DMS 273 treated with DMSO at 0.1 percent for 48 hours (cell line): ENCODE results near the gene DNAJC4.
A peak's percentile ranks its signal among the peaks of the same experiment; 100 is the strongest.

Experiments
- DNase-seq: peaks from one replicate; lab custom pipeline; 2025; lab: John Stamatoyannopoulos, UW

Gene DNAJC4

DNA sequence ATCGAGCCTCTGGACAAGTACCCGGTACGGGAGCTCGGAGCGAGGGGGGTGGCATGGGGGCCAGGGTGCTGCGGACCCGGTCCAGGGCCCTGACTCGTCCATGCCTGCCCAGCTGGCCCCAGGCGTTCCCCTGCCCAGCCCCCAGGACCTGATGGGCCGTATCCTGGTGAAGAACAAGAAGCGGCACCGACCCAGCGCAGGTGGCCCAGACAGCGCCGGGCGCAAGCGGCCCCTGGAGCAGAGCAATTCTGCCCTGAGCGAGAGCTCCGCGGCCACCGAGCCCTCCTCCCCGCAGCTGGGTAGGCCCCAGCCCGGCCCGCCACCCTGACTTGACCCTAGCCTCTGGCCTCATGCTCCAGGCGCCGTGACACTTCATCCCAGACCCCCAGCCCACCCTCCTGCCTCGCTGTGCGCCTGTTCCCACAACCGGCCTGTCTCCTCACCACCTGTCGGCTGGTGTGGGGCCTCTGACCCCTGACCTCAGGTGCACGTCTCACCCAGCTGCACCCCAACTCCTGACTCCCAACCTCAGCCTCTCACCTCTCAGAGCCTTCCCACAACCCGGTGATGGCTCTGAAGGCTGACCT, 28.7 kb downstream of the DNAJC4 start:
- DNase-seq: no peak

DNA sequence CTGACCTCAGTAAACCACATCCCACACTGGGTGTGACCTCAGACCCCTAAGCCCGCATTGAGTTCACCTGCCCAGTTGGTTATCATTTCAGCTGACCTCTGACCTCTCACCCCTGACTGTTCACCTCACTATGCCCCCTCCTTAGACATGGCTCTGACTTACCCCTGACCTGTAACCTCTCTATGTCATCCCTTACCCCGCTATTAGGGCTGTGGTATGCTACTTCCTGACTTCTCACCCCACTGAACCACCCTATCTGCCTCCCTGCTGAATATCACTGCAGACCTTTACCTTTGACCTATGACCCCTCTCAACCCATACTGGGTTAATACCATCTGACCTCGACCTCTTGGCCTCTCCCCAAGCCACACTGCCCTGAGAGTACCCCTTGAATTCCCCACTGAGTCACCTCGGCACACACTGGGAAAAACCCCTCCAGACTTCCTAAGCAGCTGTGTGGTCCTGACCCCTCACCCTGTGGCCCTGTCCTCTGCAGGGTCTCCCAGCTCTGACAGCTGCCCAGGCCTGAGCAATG, 29.3 kb downstream of the DNAJC4 start:
- no peak for DNase-seq

DNA sequence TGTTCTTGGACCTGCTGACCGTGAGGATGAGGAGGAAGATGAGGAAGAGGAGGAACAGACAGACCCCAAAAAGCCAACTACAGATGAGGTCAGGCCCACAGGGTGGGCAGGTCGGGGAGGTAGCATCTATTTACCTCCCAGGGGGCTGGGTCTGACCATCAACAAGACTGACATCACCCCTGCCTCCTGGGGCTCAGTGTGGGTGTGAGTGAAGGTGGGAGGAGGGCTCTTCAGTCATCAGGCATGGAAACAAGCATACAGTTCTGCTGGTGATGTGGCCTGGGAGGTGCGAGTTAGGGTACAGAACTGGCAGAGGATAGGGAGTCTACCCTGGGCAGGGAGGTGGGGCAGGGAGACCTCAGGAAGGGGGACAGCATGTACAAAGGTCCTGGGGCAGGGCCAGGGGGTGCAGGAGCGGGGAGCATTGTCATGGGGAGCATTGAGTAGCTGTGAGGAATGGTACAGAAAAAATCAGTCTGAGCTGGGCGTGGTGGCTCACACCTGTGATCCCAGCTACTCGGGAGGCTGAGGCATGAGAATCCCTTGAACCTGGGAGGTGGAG, 29.9 kb downstream of the DNAJC4 start:
- no peak for DNase-seq

DNA sequence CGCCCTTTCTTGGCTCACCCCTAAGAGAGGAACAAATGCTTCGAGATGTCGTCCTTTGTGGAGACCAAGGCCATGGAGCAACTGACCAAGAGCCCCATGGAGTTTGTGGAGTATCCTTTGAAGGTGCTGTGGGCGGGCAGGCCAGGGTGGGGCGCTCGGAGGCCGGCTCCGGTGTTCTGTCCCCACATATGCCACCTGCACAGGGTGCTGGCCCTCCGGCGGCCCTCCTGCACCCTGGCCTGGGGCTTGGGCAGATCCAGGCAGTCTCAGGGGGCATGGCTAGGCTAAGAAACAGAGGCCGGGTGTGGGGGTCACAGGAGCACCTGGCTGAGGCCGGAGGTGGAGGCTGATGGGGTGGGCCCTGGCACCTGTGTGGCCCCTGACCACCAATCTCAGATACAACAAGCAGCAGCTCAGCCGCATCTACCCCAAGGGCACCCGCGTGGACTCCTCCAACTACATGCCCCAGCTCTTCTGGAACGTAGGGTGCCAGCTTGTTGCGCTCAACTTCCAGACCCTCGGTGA, 31.3 kb downstream of the DNAJC4 start:
- DNase-seq: no peak

DNA sequence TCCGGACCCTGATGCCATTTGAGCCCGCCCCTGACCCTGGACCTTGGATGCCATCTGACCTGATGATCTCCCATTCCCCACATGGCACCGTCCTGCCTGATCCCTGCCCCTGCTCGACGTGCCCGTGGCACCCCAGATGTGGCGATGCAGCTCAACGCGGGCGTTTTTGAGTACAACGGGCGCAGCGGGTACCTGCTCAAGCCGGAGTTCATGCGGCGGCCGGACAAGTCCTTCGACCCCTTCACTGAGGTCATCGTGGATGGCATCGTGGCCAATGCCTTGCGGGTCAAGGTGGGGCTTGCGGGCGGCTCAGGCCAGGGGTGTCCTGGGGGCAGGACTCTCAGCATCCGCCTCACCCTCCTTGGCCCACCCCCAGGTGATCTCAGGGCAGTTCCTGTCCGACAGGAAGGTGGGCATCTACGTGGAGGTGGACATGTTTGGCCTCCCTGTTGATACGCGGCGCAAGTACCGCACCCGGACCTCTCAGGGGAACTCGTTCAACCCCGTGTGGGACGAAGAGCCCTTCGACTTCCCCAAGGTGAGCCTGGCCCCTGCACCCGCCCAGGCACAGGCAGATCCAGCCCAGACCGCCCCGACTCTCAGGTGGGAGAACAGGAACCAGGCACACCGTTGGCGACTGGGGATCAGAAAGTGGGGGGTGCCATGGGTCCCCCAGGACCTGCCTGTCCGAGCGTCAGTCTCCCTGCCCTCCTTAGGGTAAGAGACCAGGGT, 32.1 kb downstream of the DNAJC4 start:
- no peak for DNase-seq

DNA sequence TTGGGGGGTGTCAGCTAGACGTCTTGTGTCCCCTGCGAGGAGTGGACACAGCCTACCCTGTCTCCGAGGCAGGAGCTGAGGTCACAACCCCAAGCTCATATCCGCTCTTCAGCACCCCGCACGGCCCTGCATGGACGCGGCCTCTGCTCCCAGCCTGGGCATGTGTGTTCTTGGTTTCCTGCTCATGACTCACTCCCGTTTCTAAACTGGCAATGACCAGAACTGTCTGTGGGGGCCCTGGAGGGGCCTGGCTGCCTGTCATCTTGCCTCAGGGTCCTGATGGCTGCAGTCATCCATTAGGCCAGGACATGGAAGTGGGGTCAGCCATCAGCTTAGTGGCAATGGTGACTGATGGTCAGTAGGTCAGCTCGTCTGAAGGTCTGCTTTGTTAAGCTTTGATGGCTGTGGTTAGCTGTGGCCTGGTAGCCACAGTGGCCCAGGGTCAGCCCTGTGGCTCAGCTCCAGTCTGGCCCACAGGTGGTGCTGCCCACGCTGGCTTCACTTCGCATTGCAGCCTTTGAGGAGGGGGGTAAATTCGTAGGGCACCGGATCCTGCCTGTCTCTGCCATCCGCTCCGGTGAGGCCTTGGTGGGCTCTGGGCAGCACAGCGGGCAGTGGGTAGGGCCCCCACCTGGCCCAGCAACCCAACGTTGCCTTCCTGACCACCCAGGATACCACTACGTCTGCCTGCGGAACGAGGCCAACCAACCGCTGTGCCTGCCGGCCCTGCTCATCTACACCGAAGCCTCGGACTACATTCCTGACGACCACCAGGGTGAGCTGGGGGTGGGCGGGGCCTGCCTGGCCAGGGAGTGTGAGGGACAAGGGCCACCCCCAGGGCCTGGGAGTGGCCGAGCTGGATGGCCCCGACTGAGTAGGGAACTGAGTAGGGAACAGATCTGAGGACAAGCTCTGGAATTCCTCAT, 32.9 kb downstream of the DNAJC4 start:
- no peak for DNase-seq

DNA sequence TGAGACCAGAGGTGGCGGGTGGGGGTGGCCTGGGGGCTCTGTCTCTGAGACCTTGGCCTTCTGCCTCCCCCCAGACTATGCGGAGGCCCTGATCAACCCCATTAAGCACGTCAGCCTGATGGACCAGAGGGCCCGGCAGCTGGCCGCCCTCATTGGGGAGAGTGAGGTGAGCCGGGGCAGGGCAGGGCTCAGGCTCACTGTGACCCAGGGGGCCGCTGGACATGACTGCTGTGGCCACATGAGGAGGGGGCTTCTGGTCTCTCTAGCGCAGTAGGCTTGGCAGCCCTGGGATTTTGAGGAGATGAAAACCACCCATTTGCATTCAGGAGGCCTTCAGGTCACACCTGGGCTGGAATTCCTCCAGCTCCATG, 33.6 kb downstream of the DNAJC4 start:
- no peak for DNase-seq

DNA sequence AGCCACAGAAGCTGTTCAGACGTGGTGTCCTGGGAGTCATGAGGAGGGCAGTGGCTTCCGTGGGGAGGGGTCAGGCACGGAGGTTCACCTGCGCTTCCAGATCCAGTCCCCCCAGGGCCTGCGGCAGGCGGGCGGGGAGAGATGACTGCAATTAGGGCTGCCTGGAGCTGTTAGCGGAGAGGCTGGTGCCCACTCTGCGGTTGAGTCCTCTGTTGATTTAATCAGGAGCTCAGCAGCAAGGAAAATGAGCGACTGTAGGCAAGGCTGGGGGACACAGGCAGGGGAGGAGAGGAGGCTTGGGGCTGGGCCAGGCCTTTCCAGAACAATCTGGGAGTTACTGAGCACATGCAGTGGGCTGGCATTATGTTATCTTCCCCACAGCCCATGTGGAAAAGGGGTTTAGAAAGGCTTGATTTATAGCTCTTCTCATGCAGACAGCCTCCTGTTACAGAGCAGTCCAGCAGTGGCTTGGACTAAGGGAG, 34.1 kb downstream of the DNAJC4 start:
- DNase-seq: no peak

DNA sequence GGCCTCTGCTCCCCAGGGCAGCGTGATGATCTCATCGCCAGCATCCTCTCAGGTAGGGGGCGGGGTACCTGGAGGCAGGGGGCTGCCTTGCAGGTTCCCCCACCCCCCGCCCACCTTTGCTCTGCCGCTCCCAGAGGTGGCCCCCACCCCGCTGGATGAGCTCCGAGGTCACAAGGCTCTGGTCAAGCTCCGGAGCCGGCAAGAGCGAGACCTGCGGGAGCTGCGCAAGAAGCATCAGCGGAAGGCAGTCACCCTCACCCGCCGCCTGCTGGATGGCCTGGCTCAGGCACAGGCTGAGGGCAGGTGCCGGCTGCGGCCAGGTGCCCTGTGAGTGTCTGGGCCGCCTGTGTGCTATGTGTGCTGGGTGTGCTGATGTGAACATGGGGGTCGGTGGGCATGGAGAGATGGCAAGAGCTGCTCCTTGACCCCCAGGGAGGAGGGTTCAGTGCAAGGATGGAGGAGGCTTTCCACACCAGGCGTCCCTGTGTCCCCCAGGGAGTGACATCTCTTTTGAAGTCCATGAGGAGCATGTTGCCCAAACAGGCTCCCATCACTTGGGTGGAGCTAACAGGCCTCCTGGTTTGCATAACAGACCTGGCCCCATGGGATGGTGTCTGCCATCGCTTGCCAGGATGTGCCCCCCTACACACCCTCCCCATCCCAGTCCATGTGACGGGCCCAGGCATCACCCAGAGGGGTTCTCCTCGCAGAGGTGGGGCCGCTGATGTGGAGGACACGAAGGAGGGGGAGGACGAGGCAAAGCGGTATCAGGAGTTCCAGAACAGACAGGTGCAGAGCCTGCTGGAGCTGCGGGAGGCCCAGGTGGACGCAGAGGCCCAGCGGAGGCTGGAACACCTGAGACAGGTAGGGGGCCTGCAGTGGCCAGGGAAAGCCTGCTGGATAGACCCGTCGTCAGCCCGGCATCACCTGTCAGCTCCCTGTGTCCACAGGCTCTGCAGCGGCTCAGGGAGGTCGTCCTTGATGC, 35.1 kb downstream of the DNAJC4 start:
- DNase-seq: no peak

DNA sequence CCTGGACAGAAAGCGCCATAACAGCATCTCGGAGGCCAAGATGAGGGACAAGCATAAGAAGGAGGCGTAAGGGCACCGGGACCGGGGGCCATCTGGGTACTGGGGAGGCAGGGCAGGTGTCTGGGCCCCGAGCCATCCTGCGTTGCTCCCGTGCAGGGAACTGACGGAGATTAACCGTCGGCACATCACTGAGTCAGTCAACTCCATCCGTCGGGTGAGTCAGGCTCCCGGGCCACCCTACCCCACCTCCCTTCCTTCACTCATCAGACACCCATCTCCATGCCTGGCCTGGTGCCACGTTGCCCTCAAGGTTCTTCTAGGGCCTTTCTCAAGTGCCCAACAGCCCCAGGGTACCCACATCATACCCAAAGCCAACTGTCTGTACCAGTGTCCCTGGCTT, 36.0 kb downstream of the DNAJC4 start:
- no peak for DNase-seq

DNA sequence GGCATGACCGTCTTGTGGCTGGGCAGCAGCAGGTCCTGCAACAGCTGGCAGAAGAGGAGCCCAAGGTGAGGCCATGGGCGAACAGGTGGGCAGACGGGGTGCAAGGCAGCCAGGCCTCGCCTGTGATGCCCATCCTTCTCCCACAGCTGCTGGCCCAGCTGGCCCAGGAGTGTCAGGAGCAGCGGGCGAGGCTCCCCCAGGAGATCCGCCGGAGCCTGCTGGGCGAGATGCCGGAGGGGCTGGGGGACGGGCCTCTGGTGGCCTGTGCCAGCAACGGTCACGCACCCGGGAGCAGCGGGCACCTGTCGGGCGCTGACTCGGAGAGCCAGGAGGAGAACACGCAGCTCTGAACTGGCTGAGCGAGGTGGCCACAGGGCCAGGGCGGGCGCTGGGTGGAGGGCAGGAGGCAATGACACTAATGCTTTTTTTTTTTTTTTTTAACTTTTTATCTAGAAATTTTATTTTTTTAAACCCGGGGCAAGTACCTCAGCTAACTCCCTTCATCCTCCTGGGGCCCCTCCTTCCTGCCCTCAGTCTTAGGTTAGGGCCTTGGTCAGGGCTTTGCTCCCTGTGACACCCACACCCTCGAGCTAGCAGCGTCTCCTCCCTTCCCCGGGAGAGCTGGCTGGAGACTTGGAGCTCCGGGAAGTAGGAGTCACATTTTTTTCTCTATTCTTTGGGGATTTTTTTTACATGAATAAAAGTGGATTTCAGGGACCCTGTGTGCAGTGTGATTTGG, 37.0 kb downstream of the DNAJC4 start:
- DNase-seq: no peak

DNA sequence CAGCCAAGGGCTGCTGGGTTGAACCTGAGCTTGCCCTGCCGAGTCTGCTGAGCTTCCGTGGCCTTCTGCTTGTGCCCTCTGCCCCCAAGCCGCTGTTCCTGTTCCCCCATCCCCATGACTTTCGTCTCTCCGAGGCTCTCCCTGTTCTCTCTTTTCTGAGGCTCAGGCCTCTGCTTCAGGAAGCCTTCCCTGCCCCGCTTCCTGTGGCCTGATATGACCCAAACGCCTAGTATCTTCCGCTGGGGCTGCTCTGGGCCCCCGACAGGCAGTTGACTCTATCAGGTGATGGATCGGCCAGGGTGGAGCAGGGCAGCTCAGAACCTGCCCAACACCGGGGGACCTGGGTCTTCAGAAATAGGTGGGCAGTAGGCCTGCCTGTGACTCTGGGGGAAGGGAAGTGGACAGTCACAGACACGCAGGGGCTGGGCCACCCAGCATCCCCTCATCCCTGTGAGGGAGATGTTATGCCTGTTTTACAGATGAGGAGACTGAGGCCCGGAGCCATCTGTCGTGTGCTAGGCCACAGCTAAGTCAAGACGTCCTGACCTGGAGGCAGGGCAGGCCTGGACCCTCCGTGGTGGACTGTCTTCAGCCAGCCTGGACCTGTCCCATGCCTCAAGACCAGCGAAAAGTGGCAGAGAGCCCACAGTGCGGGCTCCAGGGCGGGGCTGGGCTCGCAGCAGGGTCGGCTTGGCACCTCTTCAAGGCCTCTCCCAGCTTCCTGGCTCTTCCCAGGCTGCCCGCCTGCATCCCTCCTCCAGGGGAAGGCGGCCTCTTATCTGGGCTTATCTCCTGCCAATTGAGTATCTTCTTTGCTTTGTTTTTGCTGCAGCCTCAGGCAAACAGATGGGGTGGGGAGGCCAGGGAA, 37.9 kb downstream of the DNAJC4 start:
- peak; percentile 68 for DNase-seq

DNA sequence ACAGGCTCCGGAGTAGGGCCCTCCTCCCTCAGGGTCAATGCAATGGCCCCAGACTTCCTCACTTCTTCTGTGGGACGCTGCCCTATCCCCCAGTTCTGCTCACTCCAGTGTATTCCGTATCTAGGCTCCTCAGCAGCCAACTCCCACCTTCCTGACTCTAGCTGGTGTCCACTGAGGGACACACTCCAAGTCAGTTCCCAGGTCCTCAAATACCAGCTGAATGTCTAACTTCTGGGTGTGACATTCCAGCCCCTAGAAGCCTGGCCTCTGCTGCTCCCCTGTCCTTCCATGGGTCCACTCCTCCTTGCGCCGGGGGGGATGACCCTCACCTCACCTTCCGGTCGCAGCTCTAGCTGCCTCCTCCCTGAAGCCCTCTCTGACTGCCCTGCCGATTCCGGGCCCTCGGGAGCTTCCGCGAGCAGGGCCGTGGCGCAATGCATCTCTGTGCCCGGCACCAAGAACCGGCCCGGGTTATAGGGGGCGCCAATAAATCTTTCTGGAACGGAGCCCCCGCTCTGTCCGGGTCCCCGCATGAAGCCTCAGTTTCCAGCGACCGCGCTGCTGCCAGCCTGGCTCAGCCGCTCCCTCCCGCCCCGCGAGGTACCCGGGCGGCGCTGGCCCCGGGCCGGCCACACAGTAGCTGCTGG, 38.7 kb downstream of the DNAJC4 start:
- DNase-seq: no peak

DNA sequence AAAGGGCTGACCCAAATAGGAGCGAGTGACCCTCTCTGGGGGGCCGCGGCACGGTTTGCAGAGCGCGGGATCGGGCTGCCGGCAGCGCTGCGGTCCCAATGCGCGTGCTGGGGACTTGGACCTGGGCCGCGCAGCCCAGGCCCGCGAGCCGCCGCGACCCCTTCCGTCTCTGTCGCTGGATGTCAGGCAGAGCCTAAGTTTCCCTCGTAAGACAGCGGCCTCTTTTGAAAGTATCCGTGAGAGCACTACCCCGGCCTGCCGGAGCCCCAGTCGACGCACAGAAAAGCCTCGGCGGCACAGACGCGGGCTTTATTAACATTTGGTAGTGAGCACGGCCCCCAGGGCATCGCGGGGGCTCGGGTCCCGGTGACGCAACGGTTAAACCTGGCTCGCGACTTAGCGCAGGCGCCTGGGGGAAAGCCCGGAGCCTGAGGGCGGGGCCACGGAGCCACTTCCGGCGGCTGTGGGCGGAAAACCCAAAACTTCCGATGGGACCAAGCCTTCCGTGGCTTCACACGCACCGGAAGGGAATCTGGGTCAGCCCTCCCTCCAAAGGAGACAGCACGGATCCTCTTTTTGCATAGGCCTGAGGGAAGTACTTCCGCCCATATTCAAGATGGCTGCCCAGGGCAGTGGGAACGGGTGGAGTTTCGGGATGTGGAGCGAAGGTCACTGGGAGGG, 39.3 kb downstream of the DNAJC4 start:
- DNase-seq: peak; percentile 95

DNA sequence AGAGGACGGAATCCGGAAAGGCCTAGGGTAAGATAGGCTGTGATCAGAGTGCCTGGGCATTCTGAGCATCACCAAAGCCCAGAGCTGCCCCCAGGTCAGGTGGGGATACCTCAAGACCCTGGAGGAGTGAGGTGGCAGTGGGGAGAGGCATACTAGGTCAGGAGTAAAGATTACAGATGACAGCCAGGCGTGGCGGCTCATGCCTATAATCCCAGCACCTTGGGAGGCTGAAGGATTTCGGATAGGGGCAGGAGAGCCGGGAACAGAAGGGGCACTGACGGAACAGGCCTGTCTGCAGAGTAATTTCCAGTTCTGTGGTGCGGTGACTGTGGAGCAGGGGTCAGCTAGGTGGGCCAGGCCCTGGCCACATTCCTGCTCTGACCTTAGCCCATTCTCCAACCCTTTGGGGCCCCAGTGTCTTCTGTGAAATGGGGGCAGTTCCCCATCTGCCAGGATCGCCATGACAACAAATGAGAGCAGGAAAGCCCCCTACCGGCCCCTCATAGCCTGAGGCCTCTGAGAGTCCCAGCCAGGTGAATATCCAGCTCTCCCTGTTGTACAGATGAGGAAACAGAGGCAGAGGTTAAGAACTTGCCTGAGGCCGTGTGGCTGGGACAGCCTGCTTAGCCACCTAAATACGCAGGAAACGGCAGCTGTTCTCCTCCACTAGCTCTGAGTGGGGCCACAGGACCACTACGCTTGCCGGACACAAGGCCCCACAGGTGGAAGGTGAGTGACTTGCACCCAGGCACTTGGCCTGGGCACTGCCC, 44.9 kb downstream of the DNAJC4 start:
- DNase-seq: no peak

DNA sequence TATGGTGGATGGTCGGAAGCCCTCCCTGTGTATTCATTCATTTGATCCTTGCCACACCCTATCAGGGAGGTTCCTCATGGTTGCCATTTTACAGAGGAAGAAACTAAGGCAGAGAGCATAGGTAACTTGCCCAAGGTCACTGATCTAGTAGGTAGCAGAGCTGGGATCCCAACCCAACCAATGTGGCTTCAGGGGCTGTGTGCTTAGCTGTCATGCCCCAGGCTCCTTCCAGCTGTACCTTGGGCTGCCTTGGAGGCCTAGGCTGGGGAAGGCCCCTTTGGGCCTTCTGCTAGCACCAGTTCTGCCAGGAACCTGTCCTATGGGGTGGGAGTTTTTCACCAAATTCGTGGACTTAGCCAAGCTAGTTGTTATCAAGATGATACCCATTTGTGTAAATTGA, 45.5 kb downstream of the DNAJC4 start:
- no peak for DNase-seq
